Measurements from ENCODE around the gene C1GALT1. TPM values are rescaled to one million over a fixed set of nuclear protein-coding genes. Genes with fewer than 3 reads are reported as not detected.
A peak's percentile ranks its signal among the peaks of the same experiment; 100 is the strongest.

The C1GALT1 gene
- polyA plus RNA-seq, 4 donors = 10.0 to 62.0 (median 14.1) TPM

DNA sequence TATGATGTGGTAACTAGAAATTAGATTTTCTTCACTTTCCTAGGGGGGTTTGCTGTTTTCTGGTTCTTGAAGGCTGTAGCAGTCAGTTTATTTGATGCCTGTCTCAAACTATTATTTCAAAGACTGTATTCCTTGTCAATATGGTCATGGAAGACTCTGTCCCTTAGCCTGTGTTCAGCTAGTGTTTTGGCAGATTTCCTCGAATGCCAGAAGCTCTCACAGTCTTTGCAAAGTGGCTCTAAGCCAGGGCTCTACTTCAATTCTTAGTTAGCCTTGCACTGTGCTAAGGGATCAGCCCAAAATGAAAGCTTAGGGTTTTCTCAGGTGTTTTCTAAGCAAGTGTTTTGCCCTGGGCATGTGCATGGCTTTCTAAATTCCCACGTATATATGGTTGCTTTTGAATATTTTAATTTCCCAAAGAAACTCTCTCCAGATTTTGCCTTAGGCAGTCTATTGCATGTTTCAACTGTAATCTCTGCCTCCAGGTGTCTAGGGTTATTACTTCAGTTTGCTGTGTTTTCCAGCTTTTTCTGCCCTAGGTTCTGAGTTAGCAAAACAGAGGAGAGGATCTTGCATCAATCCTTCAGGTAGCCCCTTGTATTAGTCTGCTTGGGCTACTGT, 7.2 kb upstream of the C1GALT1 start:
- DNase-seq (no peak), FAIRE-seq (no peak)
- Histone ChIP-seq H3K36me3 (ENCODE audit: control insufficient read depth in 3 of 3, insufficient read depth in 2 of 3, low read depth in 1 of 3, low read length in 3 of 3) (no peaks in the 10 kb centered on the region), H3K27me3 (ENCODE audit: control insufficient read depth in 3 of 3, insufficient read depth in 3 of 3, low read length in 3 of 3) (no peaks in the 10 kb centered on the region), H3K4me1 (ENCODE audit: control insufficient read depth in 3 of 3, insufficient read depth in 2 of 3, low read depth in 1 of 3, low read length in 2 of 3) (peaks cover 0 to 19% (median 0%) of the 10 kb centered on the region in 3 donors), H3K9me3 (ENCODE audit: control insufficient read depth in 2 of 2, insufficient read depth in 1 of 2, low read depth in 1 of 2, low read length in 1 of 2) (peaks cover 0 to 3% of the 10 kb centered on the region in 2 donors), H3K27ac (ENCODE audit: low read depth in 1 of 3, low read length in 2 of 3) (no peak overlapping the region), H3K4me3 (ENCODE audit: low read depth in 1 of 3, low read length in 3 of 3) (no peak overlapping the region)
- WGBS, 3 donors = 65 to 71% (median 68%) methylated on average over 2 of the region's 2 CpGs

DNA sequence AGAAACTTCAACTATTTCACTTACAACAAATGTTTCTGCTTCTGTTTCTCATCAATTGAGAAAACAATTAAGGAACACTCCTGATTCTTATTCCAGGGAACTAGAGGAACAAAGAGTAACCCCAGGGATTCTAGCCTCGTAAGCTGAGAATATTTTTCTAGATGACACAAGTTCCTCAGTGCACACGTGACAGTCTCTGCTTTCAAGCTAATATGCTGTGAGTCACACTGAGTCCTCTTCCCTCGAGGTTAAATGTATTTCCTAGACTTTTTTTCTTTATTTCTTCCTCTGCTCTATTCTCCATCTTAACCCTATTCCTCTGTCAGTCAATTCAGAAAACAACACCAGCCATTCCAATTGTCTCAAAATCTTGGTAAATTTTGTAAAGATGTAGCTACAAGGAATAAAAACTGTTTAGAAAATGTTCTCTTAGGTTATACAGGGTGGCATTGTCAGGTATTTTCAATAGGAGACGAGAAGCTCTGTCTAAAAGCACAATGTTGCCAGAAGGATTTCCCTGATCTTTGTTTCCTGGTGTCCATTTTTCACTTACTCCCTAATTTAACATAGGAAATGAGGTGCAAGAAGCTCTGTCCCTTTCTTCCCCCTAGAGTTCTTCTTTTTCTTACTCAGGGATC, 5.8 kb upstream of the C1GALT1 start:
- H3K9me3 ChIP-seq (ENCODE audit: control insufficient read depth in 2 of 2, insufficient read depth in 1 of 2, low read depth in 1 of 2, low read length in 1 of 2) = peaks cover 0 to 3% of the 10 kb centered on the region in 2 donors
- H3K4me1 ChIP-seq (ENCODE audit: control insufficient read depth in 3 of 3, insufficient read depth in 2 of 3, low read depth in 1 of 3, low read length in 2 of 3) = peaks cover 0 to 29% (median 0%) of the 10 kb centered on the region in 3 donors
- peak; percentile 67 to 69 for DNase-seq
- H3K36me3 ChIP-seq (ENCODE audit: control insufficient read depth in 3 of 3, insufficient read depth in 2 of 3, low read depth in 1 of 3, low read length in 3 of 3) = no peaks in the 10 kb centered on the region
- peak overlapping the region in 2 of 3 donors; percentile 8 to 84 for H3K27ac ChIP-seq (ENCODE audit: low read depth in 1 of 3, low read length in 2 of 3)
- no peak for FAIRE-seq
- 12 to 35% (median 28%) methylated on average over 4 of the region's 4 CpGs for WGBS, 3 donors
- no peaks in the 10 kb centered on the region for H3K27me3 ChIP-seq (ENCODE audit: control insufficient read depth in 3 of 3, insufficient read depth in 3 of 3, low read length in 3 of 3)
- H3K4me3 ChIP-seq (ENCODE audit: low read depth in 1 of 3, low read length in 3 of 3) = no peak overlapping the region

GRCh38 chr7:7177044-7177517, 5.3 kb upstream of the C1GALT1 start:
- 10 to 63% (median 39%) methylated on average over 1 of the region's 1 CpG for WGBS, 3 donors
- no peaks in the 10 kb centered on the region for H3K36me3 ChIP-seq (ENCODE audit: control insufficient read depth in 3 of 3, insufficient read depth in 2 of 3, low read depth in 1 of 3, low read length in 3 of 3)

DNA sequence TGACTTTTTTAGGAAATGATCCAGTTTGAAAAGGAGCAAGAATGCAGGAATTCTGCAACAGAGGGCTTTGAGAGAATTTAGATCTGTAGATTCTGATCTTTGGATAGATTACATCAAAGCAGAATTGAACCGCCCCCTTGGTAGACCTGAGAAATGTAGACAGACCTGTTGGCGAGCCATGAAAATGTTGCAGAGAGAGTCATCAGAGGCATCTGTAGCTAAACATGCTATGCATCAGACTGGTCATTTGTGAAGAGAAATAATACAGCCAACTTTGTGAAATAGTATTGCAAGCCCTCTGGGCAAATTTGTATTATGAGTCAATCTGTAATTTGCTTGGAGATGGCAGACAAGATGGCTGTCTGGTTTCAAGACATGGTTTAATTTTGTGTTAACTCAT, 4.3 kb upstream of the C1GALT1 start:
- Histone ChIP-seq H3K27ac (ENCODE audit: low read depth in 1 of 3, low read length in 2 of 3) (peak overlapping the region in 1 of 3 donors; percentile 84), H3K4me3 (ENCODE audit: low read depth in 1 of 3, low read length in 3 of 3) (no peak overlapping the region), H3K4me1 (ENCODE audit: control insufficient read depth in 3 of 3, insufficient read depth in 2 of 3, low read depth in 1 of 3, low read length in 2 of 3) (peaks cover 0 to 29% (median 0%) of the 10 kb centered on the region in 3 donors), H3K27me3 (ENCODE audit: control insufficient read depth in 3 of 3, insufficient read depth in 3 of 3, low read length in 3 of 3) (no peaks in the 10 kb centered on the region), H3K9me3 (ENCODE audit: control insufficient read depth in 2 of 2, insufficient read depth in 1 of 2, low read depth in 1 of 2, low read length in 1 of 2) (no peaks in the 10 kb centered on the region), H3K36me3 (ENCODE audit: control insufficient read depth in 3 of 3, insufficient read depth in 2 of 3, low read depth in 1 of 3, low read length in 3 of 3) (no peaks in the 10 kb centered on the region)
- 95 to 98% (median 96%) methylated on average over 2 of the region's 2 CpGs for WGBS, 3 donors
- FAIRE-seq (no peak), DNase-seq (no peak)

More at GRCh38 chr7:7177044-7177517, 5.3 kb upstream of the C1GALT1 start:
- H3K9me3 ChIP-seq (ENCODE audit: control insufficient read depth in 2 of 2, insufficient read depth in 1 of 2, low read depth in 1 of 2, low read length in 1 of 2) = peaks cover 0 to 3% of the 10 kb centered on the region in 2 donors
- no peaks in the 10 kb centered on the region for H3K27me3 ChIP-seq (ENCODE audit: control insufficient read depth in 3 of 3, insufficient read depth in 3 of 3, low read length in 3 of 3)
- FAIRE-seq (no peak), DNase-seq (peak; percentile 83 to 90)
- no peak overlapping the region for H3K4me3 ChIP-seq (ENCODE audit: low read depth in 1 of 3, low read length in 3 of 3)
- peaks cover 0 to 29% (median 0%) of the 10 kb centered on the region in 3 donors for H3K4me1 ChIP-seq (ENCODE audit: control insufficient read depth in 3 of 3, insufficient read depth in 2 of 3, low read depth in 1 of 3, low read length in 2 of 3)
- peak overlapping the region in 1 of 3 donors; percentile 84 for H3K27ac ChIP-seq (ENCODE audit: low read depth in 1 of 3, low read length in 2 of 3)

DNA sequence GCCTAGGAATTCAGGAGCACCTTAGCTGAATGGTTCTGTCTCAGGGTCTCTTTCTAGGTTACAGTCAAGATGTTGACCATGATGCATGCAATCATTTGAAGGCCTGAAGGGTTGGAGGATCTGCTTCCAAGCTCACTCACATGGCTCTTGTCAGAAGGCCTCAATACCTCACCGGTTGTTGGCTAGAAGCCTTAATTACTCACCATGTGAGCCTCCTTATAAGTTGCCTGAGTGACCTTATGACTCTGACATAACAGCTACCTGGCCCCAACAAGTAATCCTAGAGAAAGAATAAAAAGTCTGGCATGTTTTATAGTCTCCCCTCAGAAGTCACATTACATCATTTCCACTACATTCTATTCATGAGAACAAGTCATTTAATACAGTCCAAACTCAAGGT, 3.4 kb upstream of the C1GALT1 start:
- Histone ChIP-seq H3K27me3 (ENCODE audit: control insufficient read depth in 3 of 3, insufficient read depth in 3 of 3, low read length in 3 of 3) (no peaks in the 10 kb centered on the region), H3K4me1 (ENCODE audit: control insufficient read depth in 3 of 3, insufficient read depth in 2 of 3, low read depth in 1 of 3, low read length in 2 of 3) (peaks cover 0 to 29% (median 0%) of the 10 kb centered on the region in 3 donors), H3K27ac (ENCODE audit: low read depth in 1 of 3, low read length in 2 of 3) (no peak overlapping the region), H3K36me3 (ENCODE audit: control insufficient read depth in 3 of 3, insufficient read depth in 2 of 3, low read depth in 1 of 3, low read length in 3 of 3) (no peaks in the 10 kb centered on the region), H3K9me3 (ENCODE audit: control insufficient read depth in 2 of 2, insufficient read depth in 1 of 2, low read depth in 1 of 2, low read length in 1 of 2) (no peaks in the 10 kb centered on the region), H3K4me3 (ENCODE audit: low read depth in 1 of 3, low read length in 3 of 3) (no peak overlapping the region)
- 62 to 78% (median 67%) methylated on average over 1 of the region's 1 CpG for WGBS, 3 donors
- FAIRE-seq = no peak
- peak in 1 of 2 donors; percentile 40 for DNase-seq

- no peak for FAIRE-seq
- H3K27me3 ChIP-seq (ENCODE audit: control insufficient read depth in 3 of 3, insufficient read depth in 3 of 3, low read length in 3 of 3) = no peaks in the 10 kb centered on the region
- H3K36me3 ChIP-seq (ENCODE audit: control insufficient read depth in 3 of 3, insufficient read depth in 2 of 3, low read depth in 1 of 3, low read length in 3 of 3) = no peaks in the 10 kb centered on the region
- H3K4me1 ChIP-seq (ENCODE audit: control insufficient read depth in 3 of 3, insufficient read depth in 2 of 3, low read depth in 1 of 3, low read length in 2 of 3) = peaks cover 0 to 37% (median 8%) of the 10 kb centered on the region in 3 donors
- DNase-seq = peak in 1 of 2 donors; percentile 19
- peak overlapping the region in 2 of 3 donors; percentile 57 to 75 for H3K4me3 ChIP-seq (ENCODE audit: low read depth in 1 of 3, low read length in 3 of 3)
- WGBS, 3 donors = 79 to 83% (median 79%) methylated on average over 8 of the region's 8 CpGs
- H3K9me3 ChIP-seq (ENCODE audit: control insufficient read depth in 2 of 2, insufficient read depth in 1 of 2, low read depth in 1 of 2, low read length in 1 of 2) = no peaks in the 10 kb centered on the region
- H3K27ac ChIP-seq (ENCODE audit: low read depth in 1 of 3, low read length in 2 of 3) = peak overlapping the region; percentile 93 to 97 (median 96)
Observed at GRCh38 chr7:7180725-7181449, 1.5 kb upstream of the C1GALT1 start.

DNA sequence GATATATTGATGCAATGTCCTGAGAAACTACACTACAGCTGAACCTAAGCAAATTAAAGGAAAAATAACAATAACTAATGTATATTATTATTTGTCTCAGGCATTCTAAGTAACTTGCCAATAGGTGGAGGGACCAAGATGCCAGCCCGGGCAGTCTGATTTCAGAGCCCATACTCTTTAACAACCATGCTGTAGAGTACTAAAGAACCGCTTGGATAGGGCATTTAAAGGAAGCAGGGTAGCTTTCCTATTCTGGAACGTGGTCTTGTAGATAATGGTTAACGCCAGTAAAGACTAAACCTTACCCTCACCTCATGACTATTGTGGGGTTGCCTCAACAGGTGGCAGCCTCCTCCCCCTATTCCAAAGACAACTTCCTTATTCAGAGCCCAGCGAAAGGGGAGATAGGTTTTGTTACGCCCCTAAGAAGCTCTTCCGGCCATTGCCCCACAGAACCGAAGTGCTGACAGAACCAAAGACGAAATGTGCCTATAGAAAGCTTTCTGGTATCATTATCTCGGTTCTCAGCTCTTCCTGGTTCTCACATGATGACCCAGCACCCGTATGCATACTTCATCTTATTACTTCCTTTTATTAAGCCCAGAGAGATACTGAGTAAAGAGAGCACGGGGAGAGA, 707 bp upstream of the C1GALT1 start:
- Histone ChIP-seq H3K9me3 (ENCODE audit: control insufficient read depth in 2 of 2, insufficient read depth in 1 of 2, low read depth in 1 of 2, low read length in 1 of 2) (no peaks in the 10 kb centered on the region), H3K4me1 (ENCODE audit: control insufficient read depth in 3 of 3, insufficient read depth in 2 of 3, low read depth in 1 of 3, low read length in 2 of 3) (peaks cover 0 to 38% (median 11%) of the 10 kb centered on the region in 3 donors), H3K27me3 (ENCODE audit: control insufficient read depth in 3 of 3, insufficient read depth in 3 of 3, low read length in 3 of 3) (no peaks in the 10 kb centered on the region), H3K27ac (ENCODE audit: low read depth in 1 of 3, low read length in 2 of 3) (peak overlapping the region; percentile 93 to 97 (median 96)), H3K36me3 (ENCODE audit: control insufficient read depth in 3 of 3, insufficient read depth in 2 of 3, low read depth in 1 of 3, low read length in 3 of 3) (no peaks in the 10 kb centered on the region), H3K4me3 (ENCODE audit: low read depth in 1 of 3, low read length in 3 of 3) (peak overlapping the region; percentile 36 to 75 (median 57))
- WGBS, 3 donors = 1% methylated on average over 12 of the region's 12 CpGs
- FAIRE-seq (no peak), DNase-seq (peak; percentile 83 to 91)
